Regular cardiac myocyte (primary cell): ENCODE measurements around the gene POLR2J. TPM values are rescaled to one million over a fixed set of nuclear protein-coding genes. Genes with fewer than 3 reads are reported as not detected.

ENCODE experiments used
- total RNA-seq: library from RNA; depleted of rRNA; stranded (reverse); fragments of >200 nt; gene quantifications from 2 replicates; pipeline ENCODE4 v1.2.3, GENCODE V29; 2014

Gene POLR2J
- total RNA-seq = 20.3 and 42.2 TPM in 2 replicates

GRCh38 chr7:102478314-102479208 is at the start of gene POLR2J:
Gene POLR2J, minus strand, starts transcription at chr7:102478922. Its CDS starts 62 bp downstream, at chr7:102478860.

GRCh38 chr7:102517550-102518147 is 38.9 kb upstream of the POLR2J start, which contains the start of gene RASA4B:
Gene RASA4B, minus strand, starts transcription at chr7:102517777. Its CDS starts 67 bp downstream, at chr7:102517710.

GRCh38 chr7:102464577-102465280 is 14.0 kb downstream of the POLR2J start, which contains the start of the genes ALKBH4 and LRWD1:
Gene ALKBH4, minus strand, starts transcription at chr7:102464863. Its CDS starts 27 bp downstream, at chr7:102464836.
Gene LRWD1, plus strand, starts transcription at chr7:102464984. Its CDS starts 97 bp downstream, at chr7:102465081.

GRCh38 chr7:102433219-102434038 is 45.3 kb downstream of the POLR2J start, which contains the start of gene ORAI2:
Gene ORAI2, plus strand, starts transcription at chr7:102433575. Its CDS starts 5,382 bp downstream, at chr7:102438957.

Other genes with a start within 250 kb of the POLR2J start
- gene SH2B2, start 192.1 kb downstream of the POLR2J start, total RNA-seq = 1.2 and 4.8 TPM in 2 replicates
- gene SPDYE6, start 122.5 kb downstream of the POLR2J start, total RNA-seq = not detected in 2 replicates
- 13.8 and 20.9 TPM in 2 replicates for gene PRKRIP1, start 82.6 kb downstream of the POLR2J start, total RNA-seq
- 34.4 and 74.2 TPM in 2 replicates for gene ORAI2, start 45.3 kb downstream of the POLR2J start, total RNA-seq
- 10.7 and 16.3 TPM in 2 replicates for gene ALKBH4, start 14.1 kb downstream of the POLR2J start, total RNA-seq
- gene LRWD1, start 13.9 kb downstream of the POLR2J start, total RNA-seq = 13.5 and 22.8 TPM in 2 replicates
- 2.0 and 2.9 TPM in 2 replicates for gene RASA4B, start 38.9 kb upstream of the POLR2J start, total RNA-seq
- gene UPK3BL2, start 64.8 kb upstream of the POLR2J start, total RNA-seq = 0.96 and 1.7 TPM in 2 replicates
- not detected in 2 replicates for gene SPDYE2, start 72.3 kb upstream of the POLR2J start, total RNA-seq
- 17.6 and 18.9 TPM in 2 replicates for gene POLR2J3, start 93.7 kb upstream of the POLR2J start, total RNA-seq
- 8.1 and 9.3 TPM in 2 replicates for gene RASA4, start 137.8 kb upstream of the POLR2J start, total RNA-seq
- 1.7 and 6.5 TPM in 2 replicates for gene UPK3BL1, start 163.9 kb upstream of the POLR2J start, total RNA-seq
- gene SPDYE2B, start 171.4 kb upstream of the POLR2J start, total RNA-seq = not detected in 2 replicates
- gene POLR2J2, start 192.7 kb upstream of the POLR2J start, total RNA-seq = 0.85 and 1.7 TPM in 2 replicates